Astrocyte (in vitro differentiated cells and primary cell): Measurements from ENCODE around the gene VEPH1.

ENCODE experiments used
- CTCF ChIP-seq: IDR thresholded peaks from 2 replicates; pipeline ENCODE4 v1.5.1; 2011; ENCODE audit warnings: low read depth, mild to moderate bottlenecking, inconsistent platforms, low read length, moderate library complexity; ENCODE audit not compliant: insufficient read depth
- EZH2 ChIP-seq: IDR thresholded peaks from 2 replicates; pipeline ENCODE4 v1.6.1; 2012; ENCODE audit warnings: mild to moderate bottlenecking, low read length, inconsistent platforms; ENCODE audit not compliant: insufficient read depth

GRCh38 chr3:157392104-157392503, 111.1 kb downstream of the VEPH1 start:
- TF ChIP-seq CTCF (no peak), EZH2 (no peak)
